ENCODE measurements around the gene RXRB.

- no peak for TF ChIP-seq CTCF (IDR thresholded peaks at IDR 0.05)
- TF ChIP-seq POLR2A (IDR thresholded peaks at IDR 0.05): no peak
Observed at GRCh38 chr6:33164176-33164575, 36.3 kb downstream of the RXRB start.

Measured in right lobe of liver (tissue), 4 donors.